Measurements from ENCODE around the gene BICC1. TPM values are rescaled to one million over a fixed set of nuclear protein-coding genes. Genes with fewer than 3 reads are reported as not detected.

Gene BICC1
- total and polyA plus RNA-seq, 2 of the 8 experiments (the other 6 are each of a cell fraction or from before 2014, with no cell fraction given) = 0.20 to 0.73 TPM

DNA sequence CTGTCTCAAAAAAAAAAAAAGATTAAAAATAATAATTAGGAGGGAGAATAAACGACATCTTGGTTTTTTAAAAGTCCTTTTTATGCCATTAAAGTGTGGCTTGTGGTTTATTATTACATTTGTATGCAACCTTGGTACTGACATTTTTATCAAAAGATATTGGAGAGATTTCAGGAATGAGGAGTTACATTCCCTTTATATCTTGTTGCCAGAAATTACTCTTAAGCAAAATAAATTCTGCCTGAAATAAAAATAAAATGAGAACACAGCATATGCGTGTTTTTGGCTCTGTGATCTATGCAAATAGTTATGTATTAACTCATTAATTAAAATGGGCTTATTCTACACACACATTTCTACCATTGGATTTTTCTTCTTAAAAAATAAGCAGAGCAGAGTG lies 202.4 kb downstream of the BICC1 start:
- Histone ChIP-seq H3K4me1 (replicated peaks in 1 of 4; ENCODE audit: control insufficient read depth in 3 of 4, insufficient read depth in 4 of 4, low read length in 3 of 4) (no peaks in the 10 kb centered on the region), H3K23me2 (ENCODE audit: low read depth, low read length) (no peaks in the 10 kb centered on the region), H4K8ac (ENCODE audit: extremely low read depth, insufficient read depth, low read length) (no peak overlapping the region), H3K4ac (replicated peaks; ENCODE audit: insufficient read length, low read depth, low read length) (no peak overlapping the region), H4K91ac (replicated peaks; ENCODE audit: insufficient read length, low read length) (no peak overlapping the region), H2BK15ac (ENCODE audit: low read length) (no peak overlapping the region), H3K14ac (ENCODE audit: insufficient read length) (no peak overlapping the region), H2BK5ac (ENCODE audit: low read depth, low read length) (no peak overlapping the region), H3K18ac (ENCODE audit: extremely low read depth, low read length) (no peak overlapping the region), H2BK12ac (ENCODE audit: low read depth, low read length) (no peak overlapping the region), H3K36me3 (ENCODE audit: control insufficient read depth in 2 of 4, insufficient read depth in 4 of 4, low read length in 3 of 4) (no peaks in the 10 kb centered on the region), H3K27ac (ENCODE audit: low read depth, low read length) (no peak overlapping the region), H2AK5ac (ENCODE audit: low read depth, low read length) (no peak overlapping the region), H3K9me3 (ENCODE audit: insufficient read depth in 2 of 2, low read depth in 1 of 2, low read length in 1 of 2) (no peaks in the 10 kb centered on the region), H2BK120ac (replicated peaks; ENCODE audit: low read depth, low read length) (no peak overlapping the region), H2BK20ac (ENCODE audit: low read length) (no peak overlapping the region), H3K79me2 (ENCODE audit: control insufficient read depth in 1 of 2, insufficient read depth in 2 of 2, low read length in 2 of 2) (no peaks in the 10 kb centered on the region), H3K27me3 (replicated peaks in 1 of 4; ENCODE audit: control insufficient read depth in 3 of 4, extremely low read depth in 1 of 4, insufficient read depth in 3 of 4, low read length in 3 of 4) (no peaks in the 10 kb centered on the region), H4K20me1 (replicated peaks in 1 of 2; ENCODE audit: control insufficient read depth in 1 of 2, insufficient read depth in 2 of 2, low read length in 2 of 2) (no peaks in the 10 kb centered on the region), H4K5ac (ENCODE audit: insufficient read length, low read depth, low read length) (no peak overlapping the region), H2AFZ (ENCODE audit: low read length) (no peak overlapping the region), H3K9ac (replicated peaks in 1 of 4; ENCODE audit: extremely low read depth in 1 of 4, low read depth in 3 of 4, low read length in 3 of 4) (no peak overlapping the region), H3K79me1 (ENCODE audit: low read depth, low read length) (no peaks in the 10 kb centered on the region), H3K56ac (replicated peaks; ENCODE audit: insufficient read length, low read depth, low read length) (no peak overlapping the region), H3K4me2 (ENCODE audit: insufficient read depth in 1 of 2, low read depth in 2 of 2, low read length in 2 of 2) (no peak overlapping the region), H3K23ac (ENCODE audit: insufficient read length) (no peak overlapping the region), H3K4me3 (ENCODE audit: extremely low read depth in 1 of 4, insufficient read depth in 2 of 4, low read depth in 3 of 4, low read length in 4 of 4) (no peak overlapping the region)
- no peak for TF ChIP-seq ASH2L (IDR thresholded peaks at IDR 0.05; ENCODE audit: low read length)
- no peak for TF ChIP-seq HDAC6 (IDR thresholded peaks at IDR 0.05; ENCODE audit: low read depth, low read length)
- TF ChIP-seq SP1 (IDR thresholded peaks at IDR 0.05; ENCODE audit: low read depth, low read length) = no peak
- no peak for TF ChIP-seq TAF1 (IDR thresholded peaks at IDR 0.05; ENCODE audit: low read depth, low read length)
- no peak for TF ChIP-seq RAD21 (IDR thresholded peaks at IDR 0.05 in 1 of 2, conservative IDR thresholded peaks at IDR 0.05 in 1 of 2; ENCODE audit: low read depth in 2 of 2, low read length in 2 of 2)
- no peak for TF ChIP-seq SIN3A (conservative IDR thresholded peaks at IDR 0.05 in 1 of 2, IDR thresholded peaks at IDR 0.05 in 1 of 2; ENCODE audit: low read depth in 1 of 2, low read length in 2 of 2)
- TF ChIP-seq KDM1A (IDR thresholded peaks at IDR 0.05; ENCODE audit: borderline replicate concordance, low read length) = no peak
- no peak for TF ChIP-seq BACH1 (IDR thresholded peaks at IDR 0.05; ENCODE audit: low read length)
- TF ChIP-seq, protein P1, sequence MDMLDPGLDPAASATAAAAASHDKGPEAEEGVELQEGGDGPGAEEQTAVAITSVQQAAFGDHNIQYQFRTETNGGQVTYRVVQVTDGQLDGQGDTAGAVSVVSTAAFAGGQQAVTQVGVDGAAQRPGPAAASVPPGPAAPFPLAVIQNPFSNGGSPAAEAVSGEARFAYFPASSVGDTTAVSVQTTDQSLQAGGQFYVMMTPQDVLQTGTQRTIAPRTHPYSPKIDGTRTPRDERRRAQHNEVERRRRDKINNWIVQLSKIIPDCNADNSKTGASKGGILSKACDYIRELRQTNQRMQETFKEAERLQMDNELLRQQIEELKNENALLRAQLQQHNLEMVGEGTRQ (IDR thresholded peaks at IDR 0.05; ENCODE audit: low read length) = no peak
- no peak for TF ChIP-seq EGR1 (IDR thresholded peaks at IDR 0.05; ENCODE audit: borderline replicate concordance, low read depth, low read length)
- POLR2A ChIA-PET (ENCODE audit: partially characterized antibody) = no interaction called here
- FAIRE-seq = no peak
- no peak for DNase-seq (ENCODE audit: low read depth in 1 of 2, low spot score in 2 of 2)
- WGBS, 2 experiments (ENCODE audit: extremely low coverage in 1 of 2, insufficient coverage in 1 of 2, insufficient read length in 1 of 2, insufficient replicate concordance in 2 of 2, low coverage in 1 of 2, low lambda C conversion rate in 2 of 2, missing lambda C conversion rate in 1 of 2) = 88% methylated on average over 2 of the region's 2 CpGs; no CpG with 5 or more reads in 1 of the 2 experiments
- CTCF ChIA-PET (ENCODE audit: partially characterized antibody) = interaction anchor here (0.6 kb wide), 1 partner anchor 281 kb away, joined by 3 read pairs; no protein-coding TSS in a partner anchor
